ENCODE measurements around the gene SLCO3A1. TPM values are rescaled to one million over a fixed set of nuclear protein-coding genes. Genes with fewer than 3 reads are reported as not detected.

Gene SLCO3A1
- total RNA-seq, 1 donor from 2014 or later = 56.8 TPM

GRCh38 chr15:92159481-92159880, 306.0 kb downstream of the SLCO3A1 start:
- intact Hi-C loops (cut with micrococcal nuclease) = no loop called here
- no peak for DNase-seq
- H3K27ac ChIP-seq (replicated peaks) = peak overlapping the region; percentile 39

DNA sequence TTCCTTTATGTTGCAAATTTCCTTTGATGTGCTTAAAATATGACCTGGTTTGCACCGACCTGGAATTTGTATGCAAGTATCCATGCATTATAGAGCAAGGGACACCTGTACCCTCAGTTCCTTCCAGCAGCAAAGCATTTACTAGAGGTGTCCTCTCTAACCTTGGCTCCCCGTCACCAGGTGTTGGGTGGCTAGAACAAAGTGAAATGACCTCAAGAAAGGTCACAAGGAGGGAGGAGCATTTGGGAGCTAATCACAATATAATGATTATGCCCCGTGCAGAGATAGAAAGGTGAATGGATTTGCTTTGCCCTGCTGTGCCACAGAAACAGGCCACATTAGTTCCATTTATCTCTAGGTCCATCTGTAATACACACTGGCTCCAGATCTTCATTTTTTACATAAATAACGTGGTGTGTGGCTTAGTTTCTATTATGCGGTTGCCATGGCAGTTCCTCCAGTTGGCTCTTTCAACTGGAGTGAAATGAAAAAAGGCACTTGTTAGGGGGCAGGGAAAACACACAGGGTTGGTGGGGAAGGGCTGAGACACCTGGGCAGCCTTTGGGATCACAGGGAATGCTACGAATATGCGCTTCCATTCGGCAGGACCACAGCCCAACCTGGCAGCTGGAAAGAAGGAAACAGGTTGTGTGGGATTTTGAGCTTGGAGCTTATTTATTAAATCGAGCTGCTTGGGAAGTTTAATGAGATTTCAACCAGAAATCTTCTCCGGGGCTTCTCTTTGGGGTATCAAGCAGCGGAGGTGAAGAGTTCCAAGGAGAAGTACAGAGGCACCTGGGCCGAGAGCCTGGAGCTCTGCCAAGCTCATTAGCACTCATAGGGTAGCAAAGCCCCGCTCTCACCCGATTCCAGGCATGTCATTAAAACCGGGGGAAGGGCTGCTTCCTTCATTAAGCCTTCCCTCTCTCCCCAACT, 306.7 kb downstream of the SLCO3A1 start:
- peaks cover 7% of the 10 kb centered on the region for H3K4me1 ChIP-seq
- H3K27me3 ChIP-seq (ENCODE audit: low read depth) = no peaks in the 10 kb centered on the region
- H3K4me3 ChIP-seq = no peak overlapping the region
- TF ChIP-seq, protein P1, sequence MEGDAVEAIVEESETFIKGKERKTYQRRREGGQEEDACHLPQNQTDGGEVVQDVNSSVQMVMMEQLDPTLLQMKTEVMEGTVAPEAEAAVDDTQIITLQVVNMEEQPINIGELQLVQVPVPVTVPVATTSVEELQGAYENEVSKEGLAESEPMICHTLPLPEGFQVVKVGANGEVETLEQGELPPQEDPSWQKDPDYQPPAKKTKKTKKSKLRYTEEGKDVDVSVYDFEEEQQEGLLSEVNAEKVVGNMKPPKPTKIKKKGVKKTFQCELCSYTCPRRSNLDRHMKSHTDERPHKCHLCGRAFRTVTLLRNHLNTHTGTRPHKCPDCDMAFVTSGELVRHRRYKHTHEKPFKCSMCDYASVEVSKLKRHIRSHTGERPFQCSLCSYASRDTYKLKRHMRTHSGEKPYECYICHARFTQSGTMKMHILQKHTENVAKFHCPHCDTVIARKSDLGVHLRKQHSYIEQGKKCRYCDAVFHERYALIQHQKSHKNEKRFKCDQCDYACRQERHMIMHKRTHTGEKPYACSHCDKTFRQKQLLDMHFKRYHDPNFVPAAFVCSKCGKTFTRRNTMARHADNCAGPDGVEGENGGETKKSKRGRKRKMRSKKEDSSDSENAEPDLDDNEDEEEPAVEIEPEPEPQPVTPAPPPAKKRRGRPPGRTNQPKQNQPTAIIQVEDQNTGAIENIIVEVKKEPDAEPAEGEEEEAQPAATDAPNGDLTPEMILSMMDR (IDR thresholded peaks at IDR 0.05; ENCODE audit: borderline replicate concordance) = no peak
- intact Hi-C loops (cut with micrococcal nuclease) = no loop called here
- DNase-seq = no peak
- H3K36me3 ChIP-seq = peaks cover 38% of the 10 kb centered on the region
- no peaks in the 10 kb centered on the region for H3K9me3 ChIP-seq (replicated peaks)
- peak overlapping the region; percentile 39 for H3K27ac ChIP-seq (replicated peaks)

More at GRCh38 chr15:92159481-92159880, 306.0 kb downstream of the SLCO3A1 start:
- Histone ChIP-seq H3K4me3 (no peak overlapping the region), H3K9me3 (replicated peaks) (no peaks in the 10 kb centered on the region), H3K36me3 (peaks cover 44% of the 10 kb centered on the region), H3K27me3 (ENCODE audit: low read depth) (no peaks in the 10 kb centered on the region), H3K4me1 (peaks cover 7% of the 10 kb centered on the region)
- TF ChIP-seq, protein P1 (IDR thresholded peaks at IDR 0.05; ENCODE audit: borderline replicate concordance) = no peak

DNA sequence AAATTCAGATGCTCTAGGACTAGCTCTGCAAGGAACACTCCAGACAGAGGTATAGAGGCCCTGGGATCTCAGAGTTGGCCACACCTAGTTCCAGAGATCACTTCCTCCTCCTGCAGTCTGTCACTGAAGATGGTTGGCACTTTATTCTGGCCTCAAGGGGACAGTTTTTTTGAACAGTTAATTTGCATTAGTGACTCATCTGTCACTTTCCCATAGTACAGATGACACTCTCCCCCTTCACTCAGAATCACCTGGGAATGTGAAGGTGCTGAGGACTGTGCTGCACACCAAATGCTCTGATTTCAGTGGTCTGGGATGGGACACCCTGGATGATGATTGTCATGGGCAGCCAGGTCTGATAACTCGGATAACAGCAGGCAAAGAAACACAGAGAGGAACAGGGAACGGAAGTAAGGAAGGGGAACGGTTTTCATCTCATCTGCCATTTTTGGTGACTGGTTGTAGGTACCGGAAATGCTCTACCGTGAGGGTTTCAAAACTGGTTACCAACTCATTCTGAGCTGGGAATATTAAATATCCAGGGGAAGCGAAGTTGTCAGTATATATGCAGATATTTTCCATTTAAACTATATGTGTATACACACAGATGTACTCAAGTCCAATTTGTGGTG, 307.6 kb downstream of the SLCO3A1 start:
- Histone ChIP-seq H3K27me3 (ENCODE audit: low read depth) (no peaks in the 10 kb centered on the region), H3K4me1 (peaks cover 11% of the 10 kb centered on the region), H3K4me3 (no peak overlapping the region), H3K9me3 (replicated peaks) (no peaks in the 10 kb centered on the region), H3K36me3 (peaks cover 35% of the 10 kb centered on the region), H3K27ac (replicated peaks) (no peak overlapping the region)
- intact Hi-C loops (cut with micrococcal nuclease) = no loop called here
- no peak for DNase-seq
- TF ChIP-seq, protein P1 (IDR thresholded peaks at IDR 0.05; ENCODE audit: borderline replicate concordance) = no peak

DNA sequence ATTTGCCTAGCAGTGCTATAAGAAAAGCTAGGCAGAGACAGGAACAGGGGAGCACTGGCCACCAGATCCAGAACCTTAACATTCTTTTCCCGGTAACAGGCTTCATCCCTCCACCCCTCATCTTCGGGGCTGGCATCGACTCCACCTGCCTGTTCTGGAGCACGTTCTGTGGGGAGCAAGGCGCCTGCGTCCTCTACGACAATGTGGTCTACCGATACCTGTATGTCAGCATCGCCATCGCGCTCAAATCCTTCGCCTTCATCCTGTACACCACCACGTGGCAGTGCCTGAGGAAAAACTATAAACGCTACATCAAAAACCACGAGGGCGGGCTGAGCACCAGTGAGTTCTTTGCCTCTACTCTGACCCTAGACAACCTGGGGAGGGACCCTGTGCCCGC, 309.1 kb downstream of the SLCO3A1 start:
- TF ChIP-seq, protein P1 (IDR thresholded peaks at IDR 0.05; ENCODE audit: borderline replicate concordance) = no peak
- intact Hi-C loops (cut with micrococcal nuclease) = no loop called here
- Histone ChIP-seq H3K4me1 (peaks cover 25% of the 10 kb centered on the region), H3K27me3 (ENCODE audit: low read depth) (no peaks in the 10 kb centered on the region), H3K4me3 (no peak overlapping the region), H3K36me3 (peaks cover 28% of the 10 kb centered on the region), H3K9me3 (replicated peaks) (no peaks in the 10 kb centered on the region), H3K27ac (replicated peaks) (no peak overlapping the region)
- no peak for DNase-seq

GRCh38 chr15:92163641-92164040, 310.1 kb downstream of the SLCO3A1 start:
- no peak for DNase-seq
- intact Hi-C loops (cut with micrococcal nuclease) = no loop called here
- Histone ChIP-seq H3K4me1 (peaks cover 28% of the 10 kb centered on the region), H3K27me3 (ENCODE audit: low read depth) (no peaks in the 10 kb centered on the region), H3K9me3 (replicated peaks) (no peaks in the 10 kb centered on the region), H3K4me3 (no peak overlapping the region), H3K27ac (replicated peaks) (no peak overlapping the region), H3K36me3 (peaks cover 28% of the 10 kb centered on the region)
- TF ChIP-seq, protein P1 (IDR thresholded peaks at IDR 0.05; ENCODE audit: borderline replicate concordance) = no peak
